ENCODE data around the gene CRTAC1.

Gene CRTAC1

GRCh38 chr10:98030093-98030821 is at the start of gene CRTAC1:
Gene CRTAC1, minus strand, starts transcription at chr10:98030621. Its CDS starts 149 bp downstream, at chr10:98030472.
- TF ChIP-seq, protein P1, sequence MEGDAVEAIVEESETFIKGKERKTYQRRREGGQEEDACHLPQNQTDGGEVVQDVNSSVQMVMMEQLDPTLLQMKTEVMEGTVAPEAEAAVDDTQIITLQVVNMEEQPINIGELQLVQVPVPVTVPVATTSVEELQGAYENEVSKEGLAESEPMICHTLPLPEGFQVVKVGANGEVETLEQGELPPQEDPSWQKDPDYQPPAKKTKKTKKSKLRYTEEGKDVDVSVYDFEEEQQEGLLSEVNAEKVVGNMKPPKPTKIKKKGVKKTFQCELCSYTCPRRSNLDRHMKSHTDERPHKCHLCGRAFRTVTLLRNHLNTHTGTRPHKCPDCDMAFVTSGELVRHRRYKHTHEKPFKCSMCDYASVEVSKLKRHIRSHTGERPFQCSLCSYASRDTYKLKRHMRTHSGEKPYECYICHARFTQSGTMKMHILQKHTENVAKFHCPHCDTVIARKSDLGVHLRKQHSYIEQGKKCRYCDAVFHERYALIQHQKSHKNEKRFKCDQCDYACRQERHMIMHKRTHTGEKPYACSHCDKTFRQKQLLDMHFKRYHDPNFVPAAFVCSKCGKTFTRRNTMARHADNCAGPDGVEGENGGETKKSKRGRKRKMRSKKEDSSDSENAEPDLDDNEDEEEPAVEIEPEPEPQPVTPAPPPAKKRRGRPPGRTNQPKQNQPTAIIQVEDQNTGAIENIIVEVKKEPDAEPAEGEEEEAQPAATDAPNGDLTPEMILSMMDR (IDR thresholded peaks at IDR 0.05): no peak

- TF ChIP-seq, protein P1 (IDR thresholded peaks at IDR 0.05): no peak
These were observed 48.4 kb upstream of the CRTAC1 start for GRCh38 chr10:98078774-98079173.

DNA sequence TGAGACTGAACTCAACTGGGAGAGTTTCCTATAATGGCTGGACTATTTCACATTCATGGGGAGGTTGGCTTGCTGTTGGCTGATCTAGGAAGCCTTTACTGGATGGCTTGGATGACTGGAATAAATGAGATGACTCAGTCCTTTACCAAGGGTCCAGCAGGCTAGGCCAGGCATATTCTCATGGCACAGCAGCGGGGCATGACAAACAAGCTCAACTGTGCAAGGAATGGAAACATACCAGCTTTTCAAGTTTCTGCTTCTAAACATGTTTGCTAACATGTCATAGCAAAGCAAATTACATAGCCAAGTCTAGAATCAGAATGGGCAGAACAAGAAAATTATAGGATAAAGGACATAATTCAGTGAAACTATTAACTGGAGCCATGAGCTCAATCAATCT is 46.8 kb upstream of the CRTAC1 start:
- TF ChIP-seq, protein P1 (IDR thresholded peaks at IDR 0.05): no peak

DNA sequence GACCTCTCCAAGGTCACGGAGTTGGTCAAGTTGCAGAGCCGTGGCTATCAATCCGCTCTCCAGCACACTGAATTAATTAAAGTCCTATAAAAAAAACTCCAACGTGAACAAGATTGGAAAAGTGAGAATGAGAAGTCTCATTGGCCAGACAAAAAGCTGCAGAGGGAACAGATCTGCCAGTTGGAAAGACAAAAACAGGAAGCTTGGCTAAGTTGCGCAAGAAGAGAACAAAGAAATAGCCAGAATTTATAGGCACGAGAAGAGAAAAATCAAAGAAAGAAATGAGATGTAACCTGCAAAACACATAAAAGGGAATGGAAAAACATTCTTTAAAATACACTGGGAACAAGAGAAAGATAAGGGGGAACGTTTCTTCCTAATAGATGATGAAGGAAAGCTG is 45.7 kb upstream of the CRTAC1 start:
- TF ChIP-seq, protein P1 (IDR thresholded peaks at IDR 0.05): no peak

GRCh38 chr10:98074315-98074911 is 44.0 kb upstream of the CRTAC1 start:
- TF ChIP-seq, protein P1 (IDR thresholded peaks at IDR 0.05): no peak

DNA sequence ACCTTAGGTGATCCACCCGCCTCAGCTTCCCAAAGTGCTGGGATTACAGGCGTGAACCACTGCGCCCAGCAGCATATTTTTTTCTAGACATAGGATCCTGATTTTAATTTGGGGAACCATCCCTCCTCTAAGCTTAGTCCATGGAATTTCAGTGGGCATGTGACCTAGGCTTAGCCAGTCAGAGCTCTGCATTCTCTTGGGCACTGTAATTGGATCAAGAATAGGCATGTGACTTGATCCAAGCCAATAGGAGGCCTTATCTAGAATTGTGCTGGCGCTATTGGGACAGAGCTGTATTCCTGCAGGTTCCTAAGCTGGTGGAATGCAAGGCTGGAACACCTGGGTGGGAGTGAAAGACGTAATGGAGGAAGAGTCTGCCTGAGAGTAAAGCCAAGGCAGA is 36.7 kb upstream of the CRTAC1 start:
- TF ChIP-seq, protein P1 (IDR thresholded peaks at IDR 0.05): no peak

DNA sequence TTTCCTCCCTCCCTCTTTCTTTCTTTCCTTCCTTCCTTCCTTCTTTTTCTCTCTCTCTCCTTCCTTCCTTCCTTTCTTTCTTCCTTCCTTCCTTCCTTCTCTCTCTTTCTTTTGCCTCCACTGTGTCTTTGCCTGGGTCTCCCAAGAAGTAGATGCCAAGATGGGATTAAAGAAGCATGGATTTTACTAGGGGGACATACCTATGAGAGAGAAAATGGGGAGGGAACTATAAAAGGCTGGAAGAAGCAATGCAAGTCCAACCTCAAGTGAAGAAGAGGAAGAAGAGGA is 33.3 kb upstream of the CRTAC1 start:
- TF ChIP-seq, protein P1 (IDR thresholded peaks at IDR 0.05): no peak

Data from LNCAP (cell line).